RWPE1 (cell line): Measurements from ENCODE around the gene INO80.

Experiments used
- CTCF ChIA-PET: fragments of 350-600 bp; sonication (Branson Sonifier 250); formaldehyde crosslinking; extraction: SDS; loops from one replicate; lab custom pipeline; 2021; lab: Yijun Ruan, JAX
- POLR2A ChIA-PET: fragments of 400-600 bp; formaldehyde crosslinking; extraction: SDS; loops from one replicate; lab custom pipeline; 2020; ENCODE audit warnings: antibody characterized with exemption; ENCODE audit not compliant: low non-redundant PET; lab: Yijun Ruan, JAX
- DNase-seq: peaks from one replicate; pipeline ENCODE4 v3.0.0; 2012; ENCODE audit warnings: low spot score
- H3K27ac ChIP-seq: fragments of 450-650 bp; 2 replicates; pipeline ENCODE4 v1.5.1; 2017
- TF ChIP-seq, protein P1 (sequence below): fragments of 450-650 bp; conservative IDR thresholded peaks from 2 replicates; pipeline ENCODE4 v1.5.1; 2017; ENCODE audit warnings: low read depth, mild to moderate bottlenecking

Gene INO80

DNA sequence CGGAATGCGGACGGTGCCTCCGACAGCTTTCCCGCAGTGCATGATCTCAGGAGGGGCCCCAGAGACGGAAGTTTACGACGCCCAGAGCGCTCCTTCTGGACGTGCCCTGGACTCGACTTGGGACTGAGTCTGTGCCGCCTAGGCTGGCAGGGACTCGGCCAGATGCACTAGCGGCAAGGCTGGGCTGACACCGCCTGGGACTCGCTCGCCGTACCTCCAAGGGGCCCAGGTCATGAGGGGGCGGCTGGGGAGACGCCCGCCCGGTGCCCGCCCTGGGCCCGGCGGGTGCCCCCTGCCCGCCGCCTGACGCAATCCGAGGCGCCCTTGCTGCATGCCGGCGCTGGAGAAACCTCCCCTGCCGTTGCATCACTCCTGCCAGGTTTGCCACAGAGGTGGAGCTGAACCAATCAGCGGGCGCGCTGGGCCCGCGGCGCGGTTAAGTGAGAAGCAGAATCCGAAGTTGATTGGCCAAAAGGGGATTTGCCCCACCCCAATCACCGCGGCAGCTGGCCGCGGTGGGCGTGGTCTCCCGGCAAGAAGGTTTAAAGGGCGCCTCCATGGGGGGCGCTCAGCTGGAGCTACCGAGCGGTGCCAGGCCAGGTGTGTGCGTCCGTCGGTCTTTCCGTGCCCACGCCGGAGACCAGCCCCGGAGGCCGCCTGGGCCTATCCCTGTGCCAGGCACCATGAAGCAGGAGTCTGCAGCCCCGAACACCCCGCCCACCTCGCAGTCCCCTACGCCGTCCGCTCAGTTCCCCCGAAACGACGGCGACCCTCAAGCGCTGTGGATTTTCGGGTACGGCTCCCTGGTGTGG, 163.0 kb downstream of the INO80 start, which contains the start of gene CHAC1:
CHAC1 (plus strand) TSS at position 571 of the 812 bp plus-strand sequence; CDS start at position 684, 113 bp downstream.
- CTCF ChIA-PET = interaction anchor here (0.6 to 5.8 kb wide), 6 partner anchors 11 to 66 kb away, joined by 4 to 30 read pairs (median 5); no protein-coding TSS in a partner anchor
- peak; percentile 100 for DNase-seq
- TF ChIP-seq, protein P1, sequence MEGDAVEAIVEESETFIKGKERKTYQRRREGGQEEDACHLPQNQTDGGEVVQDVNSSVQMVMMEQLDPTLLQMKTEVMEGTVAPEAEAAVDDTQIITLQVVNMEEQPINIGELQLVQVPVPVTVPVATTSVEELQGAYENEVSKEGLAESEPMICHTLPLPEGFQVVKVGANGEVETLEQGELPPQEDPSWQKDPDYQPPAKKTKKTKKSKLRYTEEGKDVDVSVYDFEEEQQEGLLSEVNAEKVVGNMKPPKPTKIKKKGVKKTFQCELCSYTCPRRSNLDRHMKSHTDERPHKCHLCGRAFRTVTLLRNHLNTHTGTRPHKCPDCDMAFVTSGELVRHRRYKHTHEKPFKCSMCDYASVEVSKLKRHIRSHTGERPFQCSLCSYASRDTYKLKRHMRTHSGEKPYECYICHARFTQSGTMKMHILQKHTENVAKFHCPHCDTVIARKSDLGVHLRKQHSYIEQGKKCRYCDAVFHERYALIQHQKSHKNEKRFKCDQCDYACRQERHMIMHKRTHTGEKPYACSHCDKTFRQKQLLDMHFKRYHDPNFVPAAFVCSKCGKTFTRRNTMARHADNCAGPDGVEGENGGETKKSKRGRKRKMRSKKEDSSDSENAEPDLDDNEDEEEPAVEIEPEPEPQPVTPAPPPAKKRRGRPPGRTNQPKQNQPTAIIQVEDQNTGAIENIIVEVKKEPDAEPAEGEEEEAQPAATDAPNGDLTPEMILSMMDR = no peak
- peak within 1 kb of the TSS; percentile 84 for H3K27ac ChIP-seq
- POLR2A ChIA-PET = interaction anchor here (0.6 to 1.1 kb wide), 4 partner anchors 11 to 244 kb away, joined by 3 to 5 read pairs (median 3); no protein-coding TSS in a partner anchor

DNA sequence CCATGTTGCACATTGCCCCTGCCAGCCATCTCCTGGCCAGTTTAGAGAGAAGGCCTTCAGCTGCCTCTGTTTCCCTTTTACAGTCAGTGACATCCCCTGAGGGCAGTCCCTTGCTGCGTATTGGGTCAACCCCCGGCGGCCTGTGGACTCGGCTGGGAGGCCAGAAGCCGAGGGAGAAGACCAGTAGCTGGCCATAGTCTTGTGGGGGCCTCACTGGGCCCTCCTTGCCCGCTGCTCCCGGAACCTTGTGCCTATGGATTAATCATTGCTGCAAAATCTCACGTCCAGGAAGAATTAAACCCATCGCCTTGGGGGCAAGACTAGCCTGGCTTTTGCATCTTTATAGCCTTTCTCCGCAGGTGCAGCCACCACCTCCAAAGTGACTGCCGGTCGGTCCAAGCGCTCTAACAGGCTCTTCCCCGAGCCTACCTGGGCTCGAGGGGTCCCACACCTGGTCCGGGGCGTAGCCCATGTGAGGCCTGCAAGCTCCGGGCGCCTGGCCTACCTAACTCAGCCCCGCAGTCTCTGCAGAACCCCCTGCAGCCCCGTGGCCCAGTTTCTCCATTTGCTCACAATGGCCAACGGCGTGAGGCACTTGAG, 163.7 kb downstream of the INO80 start:
- TF ChIP-seq, protein P1 = no peak
- DNase-seq = no peak
- H3K27ac ChIP-seq = peak overlapping the region; percentile 84
- ChIA-PET CTCF (interaction anchor here (0.6 to 5.8 kb wide), 6 partner anchors 11 to 66 kb away, joined by 4 to 30 read pairs (median 5); no protein-coding TSS in a partner anchor), POLR2A (interaction anchor here (0.6 to 1.1 kb wide), 2 partner anchors 10 to 12 kb away, joined by 3 read pairs; no protein-coding TSS in a partner anchor)

DNA sequence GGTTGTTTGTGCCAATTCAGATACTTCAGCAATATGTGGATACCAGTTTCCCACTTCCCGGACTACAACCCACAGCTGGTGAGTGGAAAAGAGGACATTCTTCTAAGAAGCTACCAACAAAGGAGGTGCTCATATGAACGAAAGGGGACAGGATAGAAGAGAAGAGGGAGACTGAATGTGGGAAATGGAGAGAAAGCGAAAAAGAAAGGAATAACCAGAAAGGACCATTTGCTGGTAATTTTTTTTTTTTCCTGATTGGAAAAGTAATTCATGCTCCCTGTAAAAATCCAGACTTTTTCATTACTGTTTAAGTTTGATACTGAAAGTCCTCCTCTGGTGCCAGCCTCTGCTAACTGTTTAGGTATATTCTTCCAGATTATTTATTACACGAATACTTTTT, 164.3 kb downstream of the INO80 start:
- POLR2A ChIA-PET = no interaction called here
- TF ChIP-seq, protein P1 = no peak
- CTCF ChIA-PET = interaction anchor here (0.6 to 5.8 kb wide), 7 partner anchors 10 to 67 kb away, joined by 3 to 30 read pairs (median 5); no protein-coding TSS in a partner anchor
- no peak overlapping the region for H3K27ac ChIP-seq
- no peak for DNase-seq

DNA sequence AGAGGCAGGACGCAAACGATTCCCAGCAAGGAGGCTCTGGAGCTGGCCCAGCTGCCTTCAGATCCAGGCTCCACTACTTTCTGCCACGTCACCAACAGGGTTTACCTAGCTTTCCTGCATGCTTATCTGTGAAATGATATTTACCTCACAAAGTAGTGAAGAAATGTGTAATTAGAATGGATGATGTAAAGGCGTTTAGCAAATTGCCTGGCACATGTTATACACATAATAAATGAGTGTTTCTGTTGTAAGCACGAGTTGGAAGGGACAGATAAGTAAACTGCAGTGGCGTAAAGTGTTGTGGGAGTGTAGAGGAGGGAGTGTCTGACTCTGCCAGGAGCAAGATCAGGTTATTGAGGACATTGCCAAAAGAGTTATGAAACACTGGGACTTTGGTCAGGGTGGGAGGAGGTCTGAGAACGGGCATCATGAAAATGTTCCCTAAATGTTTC, 166.3 kb downstream of the INO80 start:
- ChIA-PET POLR2A (no interaction called here), CTCF (no interaction called here)
- H3K27ac ChIP-seq = peak overlapping the region; percentile 19; the same call in 1 of the 2 replicates
- TF ChIP-seq, protein P1 = no peak
- DNase-seq = no peak

DNA sequence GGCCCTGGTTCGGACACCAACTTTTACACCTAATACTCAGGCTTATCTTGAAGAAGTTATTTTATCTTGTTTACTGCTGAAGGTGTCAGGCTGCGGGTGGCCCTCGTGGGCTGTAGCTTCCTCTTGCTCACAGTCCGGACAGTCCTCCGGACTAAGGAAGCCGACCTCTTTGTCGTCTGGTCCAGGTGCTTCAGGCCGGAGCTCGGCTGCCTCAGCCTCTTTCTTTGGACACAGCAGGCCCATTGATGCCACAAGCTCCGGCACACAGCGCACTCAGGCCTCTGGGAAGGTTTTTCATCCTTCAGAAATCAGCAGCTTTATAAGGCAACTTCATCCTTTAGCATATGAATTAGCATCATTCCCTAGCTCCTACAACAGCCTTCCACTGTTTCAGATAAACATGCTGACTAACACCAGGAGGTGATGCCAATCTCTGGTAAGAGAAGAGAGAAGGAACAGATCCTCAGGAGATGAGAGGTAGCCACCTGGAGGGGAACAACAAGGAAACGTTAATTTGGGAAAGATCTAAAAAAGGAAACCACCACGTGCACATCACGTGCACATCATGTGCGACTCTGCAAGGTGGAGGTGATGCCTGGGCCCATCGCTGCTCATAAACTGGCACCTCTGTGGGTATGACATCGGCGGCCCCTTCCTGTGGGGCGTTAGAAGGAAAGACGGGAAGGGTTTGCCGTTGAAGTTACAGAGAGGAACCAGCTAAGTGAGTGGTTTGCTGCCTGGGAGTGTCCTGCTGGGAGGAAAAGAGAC, 167.2 kb downstream of the INO80 start:
- no peak for DNase-seq
- no peak overlapping the region for H3K27ac ChIP-seq
- ChIA-PET CTCF (interaction anchor here (0.7 kb wide), 1 partner anchor 545 kb away, joined by 3 read pairs; no protein-coding TSS in a partner anchor), POLR2A (no interaction called here)
- TF ChIP-seq, protein P1 = no peak
